ENCODE results near the gene LAMTOR5.
"Not testable (repeated sequence)": the region's sequence is repeated elsewhere in the genome, so short reads cannot be mapped to it uniquely, and the experiment has no call there.

The LAMTOR5 gene

DNA sequence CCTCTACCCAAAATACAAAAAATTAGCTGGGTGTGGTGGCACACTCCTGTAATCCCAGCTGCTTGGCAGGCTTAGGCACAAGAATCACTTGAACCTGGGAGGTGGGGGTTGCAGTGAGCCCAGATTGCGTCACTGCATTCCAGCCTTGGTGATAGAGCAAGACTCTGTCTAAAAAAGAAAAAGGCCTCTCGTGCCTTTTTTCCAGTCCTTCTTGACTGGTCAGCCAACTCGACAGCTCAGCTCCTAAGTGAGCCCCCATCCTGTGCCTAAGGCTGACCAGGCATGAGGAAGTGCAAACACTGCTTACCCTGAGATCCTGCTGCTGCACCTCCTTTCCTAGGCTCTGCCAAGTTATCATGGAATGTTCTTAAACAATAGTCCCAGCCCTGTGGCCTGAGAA is 33.4 kb upstream of the LAMTOR5 start:
- in situ Hi-C loops (cut with MboI; ENCODE audit: low sequenced_read_pairs, unreplicated experiment), result no loop called here
- no peak for TF ChIP-seq CTCF (IDR thresholded peaks at IDR 0.05; ENCODE audit: borderline replicate concordance, control extremely low read depth, extremely low read depth, insufficient read depth, missing control alignments)
- DNase-seq (ENCODE audit: low spot score), result no peak

DNA sequence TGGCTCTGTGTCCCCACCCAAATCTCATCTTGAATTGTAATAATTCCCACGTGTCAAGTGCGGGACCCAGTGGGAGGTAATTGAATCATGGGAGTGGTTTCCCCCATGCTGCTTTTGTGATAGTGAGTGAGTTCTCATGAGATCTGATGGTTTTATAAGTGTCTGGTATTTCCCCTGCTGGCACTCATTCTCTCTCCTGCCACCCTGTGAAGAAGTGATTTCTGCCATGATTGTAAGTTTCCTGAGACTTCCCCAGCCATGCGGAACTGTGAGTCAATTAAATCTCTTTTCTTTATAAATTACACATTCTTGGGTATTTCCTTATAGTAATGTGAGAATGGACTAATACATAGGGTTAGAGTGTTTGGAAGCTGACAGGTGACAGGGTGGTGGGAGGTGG is 32.4 kb upstream of the LAMTOR5 start:
- DNase-seq (ENCODE audit: low spot score); in situ Hi-C loops (cut with MboI; ENCODE audit: low sequenced_read_pairs, unreplicated experiment): not testable (repeated sequence)

DNA sequence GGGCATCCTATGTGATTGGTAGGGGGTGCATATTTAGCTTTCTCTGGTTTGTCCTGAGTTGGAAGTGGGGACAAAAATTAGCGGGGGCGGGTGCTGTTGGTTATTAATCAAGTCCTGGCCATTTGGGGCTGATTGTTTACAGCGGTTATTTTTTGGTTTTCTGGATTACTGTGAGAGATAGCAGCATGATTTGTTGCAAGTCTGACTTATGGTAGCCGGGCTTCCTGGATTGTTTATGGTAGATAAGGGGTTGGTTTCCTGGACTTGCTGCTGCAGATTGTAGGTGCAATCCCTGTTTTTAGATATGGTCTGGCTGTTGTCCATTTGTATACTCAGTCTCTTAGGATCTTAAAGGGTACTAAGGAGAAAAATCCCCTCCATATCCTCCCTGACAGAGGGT is 31.4 kb upstream of the LAMTOR5 start:
- no peak for TF ChIP-seq CTCF (IDR thresholded peaks at IDR 0.05; ENCODE audit: borderline replicate concordance, control extremely low read depth, extremely low read depth, insufficient read depth, missing control alignments)
- in situ Hi-C loops (cut with MboI; ENCODE audit: low sequenced_read_pairs, unreplicated experiment), result no loop called here
- no peak for DNase-seq (ENCODE audit: low spot score)

- in situ Hi-C loops (cut with MboI; ENCODE audit: low sequenced_read_pairs, unreplicated experiment); DNase-seq (ENCODE audit: low spot score): not testable (repeated sequence)
These were observed 30.3 kb upstream of the LAMTOR5 start for GRCh38 chr1:110437645-110438299.

DNA sequence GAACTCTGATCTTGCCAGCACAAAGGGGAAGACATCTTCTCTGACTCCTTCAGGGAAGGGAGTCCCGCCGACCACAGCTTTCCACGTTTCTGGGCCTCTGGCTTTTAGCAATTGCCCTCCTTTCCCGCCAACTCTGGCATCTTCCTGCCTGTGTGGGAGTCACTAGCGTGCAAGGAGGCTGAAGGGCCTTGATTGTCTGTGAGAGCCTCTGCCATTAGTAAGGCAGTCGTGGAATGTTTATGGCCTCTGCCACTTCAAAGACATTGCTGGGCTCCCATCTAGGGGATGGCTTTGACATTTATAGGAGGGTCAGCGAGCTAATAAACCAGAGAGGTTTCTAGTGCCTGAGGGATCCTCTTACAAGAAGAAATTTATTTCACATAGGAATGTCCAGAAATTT is 29.1 kb upstream of the LAMTOR5 start:
- DNase-seq (ENCODE audit: low spot score), result no peak
- TF ChIP-seq CTCF (IDR thresholded peaks at IDR 0.05; ENCODE audit: borderline replicate concordance, control extremely low read depth, extremely low read depth, insufficient read depth, missing control alignments), result no peak
- in situ Hi-C loops (cut with MboI; ENCODE audit: low sequenced_read_pairs, unreplicated experiment), result no loop called here

DNA sequence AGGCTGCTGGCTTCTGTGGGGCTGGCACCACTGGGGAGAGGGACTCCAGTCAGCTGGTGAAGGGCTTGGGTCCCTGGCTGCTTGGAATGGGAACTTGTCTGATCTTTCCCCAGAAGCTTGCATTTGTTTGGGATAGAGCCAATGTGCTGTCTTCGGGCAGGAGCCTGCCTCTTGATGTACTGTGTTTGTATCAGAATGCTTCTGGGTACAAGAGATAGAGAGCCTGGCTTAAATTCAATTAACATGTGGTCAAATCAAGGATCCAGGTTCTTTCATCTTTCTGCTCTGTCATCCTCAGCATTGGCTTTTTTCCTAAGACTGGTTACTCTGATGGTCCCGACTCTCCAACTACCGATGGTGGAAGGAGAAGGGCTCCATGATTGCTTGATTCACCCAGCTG is 27.5 kb upstream of the LAMTOR5 start:
- in situ Hi-C loops (cut with MboI; ENCODE audit: low sequenced_read_pairs, unreplicated experiment), result no loop called here
- TF ChIP-seq CTCF (IDR thresholded peaks at IDR 0.05; ENCODE audit: borderline replicate concordance, control extremely low read depth, extremely low read depth, insufficient read depth, missing control alignments), result no peak
- no peak for DNase-seq (ENCODE audit: low spot score)

DNA sequence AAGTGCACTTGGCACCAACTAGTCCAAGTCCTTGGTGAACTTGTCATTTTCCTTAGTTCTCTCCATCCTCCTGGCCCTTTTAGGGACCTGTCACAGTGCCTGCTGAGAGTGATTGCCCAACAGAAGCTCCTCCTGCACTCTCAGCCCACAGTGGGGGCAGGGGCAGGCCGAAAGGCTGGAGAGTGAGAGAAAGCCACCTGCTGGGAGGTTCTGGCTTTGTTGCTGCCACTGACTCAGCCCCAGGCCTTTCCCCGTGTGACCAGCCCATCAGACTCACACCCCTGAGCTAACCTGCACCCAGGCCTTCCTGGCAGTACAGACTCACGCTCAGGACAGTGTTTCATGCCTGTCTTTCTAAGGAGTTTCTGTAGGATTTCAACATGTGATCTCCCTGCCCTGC is 26.3 kb upstream of the LAMTOR5 start:
- no peak for TF ChIP-seq CTCF (IDR thresholded peaks at IDR 0.05; ENCODE audit: borderline replicate concordance, control extremely low read depth, extremely low read depth, insufficient read depth, missing control alignments)
- in situ Hi-C loops (cut with MboI; ENCODE audit: low sequenced_read_pairs, unreplicated experiment), result no loop called here
- DNase-seq (ENCODE audit: low spot score), result no peak

DNA sequence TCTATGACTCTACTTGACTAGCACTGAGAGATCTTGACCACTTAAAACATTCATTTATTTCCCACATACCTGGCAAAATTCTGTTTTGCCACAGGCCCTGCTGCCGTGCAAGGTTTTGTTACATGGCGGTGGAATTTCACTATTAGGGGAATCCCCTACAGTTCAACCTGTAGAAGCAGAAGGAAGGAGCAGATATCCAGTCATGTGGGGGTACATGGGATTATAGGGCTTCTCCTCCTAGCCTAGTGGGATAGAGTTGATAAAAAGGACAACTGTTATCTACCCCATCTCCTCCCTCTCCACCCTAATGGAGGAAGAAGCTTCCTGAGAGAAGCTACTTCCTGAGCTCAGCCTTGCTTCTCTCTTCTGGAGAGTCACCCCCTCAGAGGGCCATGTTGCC is 25.7 kb upstream of the LAMTOR5 start:
- in situ Hi-C loops (cut with MboI; ENCODE audit: low sequenced_read_pairs, unreplicated experiment), result no loop called here
- no peak for DNase-seq (ENCODE audit: low spot score)

More for the DNA sequence above, 25.7 kb upstream of the LAMTOR5 start:
- TF ChIP-seq CTCF (IDR thresholded peaks at IDR 0.05; ENCODE audit: borderline replicate concordance, control extremely low read depth, extremely low read depth, insufficient read depth, missing control alignments), result no peak

Measured in GM13976 (cell line).